Right lobe of liver (tissue), 6 donors: ENCODE results near the gene SCNN1B. TPM values are rescaled to one million over a fixed set of nuclear protein-coding genes. Genes with fewer than 3 reads are reported as not detected.

Source experiments
- ATAC-seq, 4 donors: fragments of 200-7000 bp; cut with Tn5 transposase; one replicate each; pipeline ENCODE4 v1.9.1; 2020; ENCODE audit warnings: mild to moderate bottlenecking in 4 of 4, moderate library complexity in 4 of 4
- DNase-seq, 3 donors: peaks; one replicate each; pipeline ENCODE4 v3.0.0-alpha.2; 2020
- H3K27ac ChIP-seq, 3 donors: fragments of 200-600 bp; one replicate each; pipeline ENCODE4 v1.8.0; 2022
- H3K27me3 ChIP-seq, 2 donors: fragments of 200-600 bp; one replicate each; pipeline ENCODE4 v1.8.0; 2022
- H3K36me3 ChIP-seq, 4 donors: fragments of 200-600 bp; sonication (generic) in 1 of 4; one replicate each; pipeline versions ENCODE4 v1.5.1 to v1.8.0; 2017 to 2022; ENCODE audit warnings: control low read depth in 1 of 4
- H3K4me1 ChIP-seq, 4 donors: fragments of 200-600 bp; sonication (generic) in 1 of 4; one replicate each; pipeline versions ENCODE4 v1.5.1 to v1.8.0; 2017 to 2022; ENCODE audit warnings: control low read depth in 1 of 4
- H3K4me3 ChIP-seq, 3 donors: fragments of 200-600 bp; one replicate each; pipeline ENCODE4 v1.8.0; 2022
- H3K9me3 ChIP-seq, 4 donors: fragments of 200-600 bp; sonication (generic) in 1 of 4; one replicate each; pipeline versions ENCODE4 v1.5.1 to v1.8.0; 2017 to 2022; ENCODE audit warnings: control low read depth in 1 of 4
- CTCF ChIP-seq, 4 donors: fragments of 200-600 bp in 3 of 4; fragments of 450-650 bp in 1 of 4; IDR thresholded peaks; one replicate each; pipeline versions ENCODE4 v1.5.1 to v1.8.0; 2016 to 2022; ENCODE audit warnings: antibody characterized with exemption in 4 of 4, mild to moderate bottlenecking in 2 of 4
- POLR2A ChIP-seq: fragments of 450-650 bp; IDR thresholded peaks from one replicate; pipeline ENCODE4 v1.6.1; 2017; ENCODE audit warnings: antibody characterized with exemption, mild to moderate bottlenecking
- WGBS: methylation state at CpG from one replicate; pipeline ENCODE4 v1.1.6; 2018; ENCODE audit warnings: low coverage, low lambda C conversion rate; ENCODE audit not compliant: insufficient coverage; ENCODE audit errors: missing lambda C conversion rate; 5-methylcytosine and 5-hydroxymethylcytosine counted together
- intact Hi-C, 2 donors: fragments of 100-400 bp; cut with DNase I; formaldehyde crosslinking; loops; one replicate each; pipeline versions ENCODE4 v1.11.2 to v1.14.1; 2022
- total RNA-seq, 6 experiments: library from RNA; depleted of rRNA in 2 of 6; stranded (reverse); fragments of >200 nt in 2 of 6; fragmentation: NEBNext Ultra II Directional in 3 of 6; extraction: Animal tissue kit (Norgen Biotek cat#: 25700) in 3 of 6; gene quantifications; one replicate each; pipeline versions ENCODE4 v1.1.0 to v1.2.4, GENCODE V29; 2016 to 2023
- donor health status: DM: no; HTN: yes; CAD: no.
- donor health status: DM: no; HTN: no; CAD: no.
- donor health status: DM: no; HTN: no; CAD: no.
- donor health status: DM: no; HTN: yes; CAD: no.
- donor health status: DM: no; HTN: yes; CAD: no.

The SCNN1B gene
- total RNA-seq, 6 experiments from 2014 or later = 0.12 to 0.13 TPM; not detected in 4

GRCh38 chr16:23323224-23324030 lies 21.3 kb downstream of the SCNN1B start:
- intact Hi-C loops = no loop called here
- WGBS = 83% methylated on average over 1 of the region's 1 CpG

GRCh38 chr16:23324727-23325126 lies 22.6 kb downstream of the SCNN1B start:
- intact Hi-C loops = no loop called here
- TF ChIP-seq POLR2A (no peak), CTCF (IDR thresholded peaks at IDR 0.05) (no peak)
- H3K9me3 ChIP-seq = no peaks in the 10 kb centered on the region
- WGBS = 0% methylated on average over 1 of the region's 1 CpG
- no peak overlapping the region for H3K4me3 ChIP-seq
- no peaks in the 10 kb centered on the region for H3K4me1 ChIP-seq
- H3K36me3 ChIP-seq = no peaks in the 10 kb centered on the region
- ATAC-seq = peak in 1 of 4 donors; percentile 24
- no peak overlapping the region for H3K27ac ChIP-seq
- no peak for DNase-seq
- H3K27me3 ChIP-seq = no peaks in the 10 kb centered on the region

More at GRCh38 chr16:23323224-23324030, 21.3 kb downstream of the SCNN1B start:
- DNase-seq = no peak
- H3K27me3 ChIP-seq = no peaks in the 10 kb centered on the region
- no peak overlapping the region for H3K27ac ChIP-seq
- H3K4me3 ChIP-seq = no peak overlapping the region
- no peaks in the 10 kb centered on the region for H3K36me3 ChIP-seq
- H3K4me1 ChIP-seq = no peaks in the 10 kb centered on the region
- TF ChIP-seq POLR2A (no peak), CTCF (IDR thresholded peaks at IDR 0.05) (no peak)
- no peak for ATAC-seq
- H3K9me3 ChIP-seq = no peaks in the 10 kb centered on the region

GRCh38 chr16:23327836-23328235 lies 25.7 kb downstream of the SCNN1B start:
- DNase-seq (no peak), ATAC-seq (no peak)
- Histone ChIP-seq H3K36me3 (no peaks in the 10 kb centered on the region), H3K4me3 (no peak overlapping the region), H3K27me3 (no peaks in the 10 kb centered on the region), H3K27ac (no peak overlapping the region), H3K9me3 (no peaks in the 10 kb centered on the region), H3K4me1 (no peaks in the 10 kb centered on the region)
- intact Hi-C loops = no loop called here
- TF ChIP-seq CTCF (IDR thresholded peaks at IDR 0.05) = no peak
- no peak for TF ChIP-seq POLR2A
- WGBS = 66% methylated on average over 4 of the region's 4 CpGs

GRCh38 chr16:23330161-23330560 lies 28.1 kb downstream of the SCNN1B start:
- no peak for DNase-seq
- no peak for ATAC-seq
- no peak overlapping the region for H3K27ac ChIP-seq
- no peaks in the 10 kb centered on the region for H3K36me3 ChIP-seq
- intact Hi-C loops = no loop called here
- 50% methylated on average over 1 of the region's 8 CpGs for WGBS
- no peaks in the 10 kb centered on the region for H3K9me3 ChIP-seq
- no peaks in the 10 kb centered on the region for H3K27me3 ChIP-seq
- H3K4me1 ChIP-seq = no peaks in the 10 kb centered on the region
- TF ChIP-seq CTCF (IDR thresholded peaks at IDR 0.05) (no peak), POLR2A (no peak)
- H3K4me3 ChIP-seq = no peak overlapping the region
